ENCODE data around the gene RAB33A. TPM values are rescaled to one million over a fixed set of nuclear protein-coding genes. Genes with fewer than 3 reads are reported as not detected.

Gene RAB33A
- polyA plus RNA-seq, 1 donor from 2014 or later = 74.7 TPM

- no peak for TF ChIP-seq CTCF (IDR thresholded peaks at IDR 0.05; ENCODE audit: poor library complexity, severe bottlenecking)
- no peak for TF ChIP-seq EZH2 (IDR thresholded peaks at IDR 0.05; ENCODE audit: borderline replicate concordance, insufficient read depth, low read length, poor library complexity, severe bottlenecking)
- no peak for TF ChIP-seq RAD21 (conservative IDR thresholded peaks at IDR 0.05)
Observed at GRCh38 chrX:130213376-130213775, 41.6 kb downstream of the RAB33A start.

GRCh38 chrX:130216320-130216719 lies 44.6 kb downstream of the RAB33A start:
- no peak overlapping the region for H3K27ac ChIP-seq (ENCODE audit: low read length)
- H4K20me1 ChIP-seq (ENCODE audit: insufficient read depth) = no peaks in the 10 kb centered on the region
- H2AFZ ChIP-seq (ENCODE audit: low read depth, low read length) = no peak overlapping the region
- H3K79me2 ChIP-seq (replicated peaks; ENCODE audit: insufficient read depth, low read length) = no peaks in the 10 kb centered on the region
- H3K9me2 ChIP-seq (ENCODE audit: insufficient read depth, low read length) = no peaks in the 10 kb centered on the region
- no peak overlapping the region for H3K9ac ChIP-seq (ENCODE audit: low read length)
- H3K36me3 ChIP-seq (ENCODE audit: insufficient read depth, low read length) = no peaks in the 10 kb centered on the region
- H3K27me3 ChIP-seq (ENCODE audit: insufficient read depth, low read depth, low read length) = no peaks in the 10 kb centered on the region
- no peaks in the 10 kb centered on the region for H3K9me3 ChIP-seq (ENCODE audit: low read length)
- TF ChIP-seq CTCF (IDR thresholded peaks at IDR 0.05; ENCODE audit: poor library complexity, severe bottlenecking) = no peak
- no peak for TF ChIP-seq TAF1 (IDR thresholded peaks at IDR 0.05; ENCODE audit: low read depth)
- TF ChIP-seq EP300 (conservative IDR thresholded peaks at IDR 0.05; ENCODE audit: poor library complexity, severe bottlenecking) = no peak
- no peak for TF ChIP-seq MXI1 (conservative IDR thresholded peaks at IDR 0.05; ENCODE audit: poor library complexity, severe bottlenecking)
- TF ChIP-seq RAD21 (conservative IDR thresholded peaks at IDR 0.05) = no peak
- no peak for TF ChIP-seq REST (IDR thresholded peaks at IDR 0.05; ENCODE audit: borderline replicate concordance)
- no peak overlapping the region for H3K4me2 ChIP-seq (ENCODE audit: low read length)
- H3K4me3 ChIP-seq (ENCODE audit: low read length) = no peak overlapping the region
- H3F3A ChIP-seq (ENCODE audit: insufficient read depth, low read length, poor library complexity, severe bottlenecking) = no peaks in the 10 kb centered on the region

More at GRCh38 chrX:130213376-130213775, 41.6 kb downstream of the RAB33A start:
- Histone ChIP-seq H3F3A (ENCODE audit: insufficient read depth, low read length, poor library complexity, severe bottlenecking) (no peaks in the 10 kb centered on the region), H4K20me1 (ENCODE audit: insufficient read depth) (no peaks in the 10 kb centered on the region), H3K9me2 (ENCODE audit: insufficient read depth, low read length) (no peaks in the 10 kb centered on the region), H3K79me2 (replicated peaks; ENCODE audit: insufficient read depth, low read length) (no peaks in the 10 kb centered on the region), H2AFZ (ENCODE audit: low read depth, low read length) (no peak overlapping the region), H3K4me2 (ENCODE audit: low read length) (no peak overlapping the region), H3K27ac (ENCODE audit: low read length) (no peak overlapping the region), H3K27me3 (ENCODE audit: insufficient read depth, low read depth, low read length) (no peaks in the 10 kb centered on the region), H3K9ac (ENCODE audit: low read length) (no peak overlapping the region), H3K36me3 (ENCODE audit: insufficient read depth, low read length) (no peaks in the 10 kb centered on the region), H3K4me3 (ENCODE audit: low read length) (no peak overlapping the region), H3K9me3 (ENCODE audit: low read length) (no peaks in the 10 kb centered on the region)
